ENCODE measurements around the gene DENND1A.

The DENND1A gene

GRCh38 chr9:123614306-123615263, 315.3 kb downstream of the DENND1A start:
- H2BK120ac ChIP-seq (ENCODE audit: low read depth, low read length), result no peak overlapping the region
- peak; percentile 25 for DNase-seq

GRCh38 chr9:123611226-123611625, 318.7 kb downstream of the DENND1A start:
- Histone ChIP-seq H3K9ac (ENCODE audit: low read length) (peak overlapping the region; percentile 12), H3K18ac (ENCODE audit: low read depth in 1 of 2, low read length in 2 of 2) (no peak overlapping the region), H3K79me1 (replicated peaks; ENCODE audit: low read length, poor library complexity, severe bottlenecking) (no peaks in the 10 kb centered on the region), H3K4me3 (ENCODE audit: insufficient read depth in 1 of 2, low read depth in 1 of 2, low read length in 2 of 2) (no peak overlapping the region), H3K4ac (ENCODE audit: low read depth in 1 of 2, low read length in 2 of 2) (no peak overlapping the region), H3K14ac (ENCODE audit: low read length in 2 of 2) (no peak overlapping the region), H3K23ac (ENCODE audit: low read length in 2 of 2) (no peak overlapping the region), H2BK120ac (ENCODE audit: low read depth, low read length) (no peak overlapping the region), H2AK5ac (ENCODE audit: low read length, severe bottlenecking) (no peak overlapping the region), H3K27ac (ENCODE audit: low read length, poor library complexity, severe bottlenecking) (no peak overlapping the region), H4K8ac (ENCODE audit: low read length) (no peak overlapping the region), H2BK12ac (ENCODE audit: low read length in 2 of 2) (no peak overlapping the region), H2BK5ac (ENCODE audit: low read depth, low read length, poor library complexity, severe bottlenecking) (no peak overlapping the region), H3K4me1 (ENCODE audit: control insufficient read depth, insufficient read depth, low read depth, low read length) (no peaks in the 10 kb centered on the region), H2BK15ac (ENCODE audit: low read depth, poor library complexity, severe bottlenecking) (no peak overlapping the region), H2AFZ (ENCODE audit: low read depth, low read length) (no peak overlapping the region), H3K27me3 (ENCODE audit: control insufficient read depth in 1 of 2, insufficient read depth in 1 of 2, low read length in 2 of 2) (no peaks in the 10 kb centered on the region), H3K4me2 (ENCODE audit: low read length, poor library complexity, severe bottlenecking) (no peak overlapping the region), H3K9me3 (ENCODE audit: control insufficient read depth, low read length) (no peaks in the 10 kb centered on the region), H3K36me3 (ENCODE audit: control insufficient read depth in 1 of 2, insufficient read depth in 2 of 2, low read depth in 1 of 2, low read length in 2 of 2) (peaks cover 0 to 2% of the 10 kb centered on the region in 2 experiments), H4K91ac (ENCODE audit: low read length) (no peak overlapping the region)
- 60% methylated on average over 1 of the region's 1 CpG for WGBS
- no peak for DNase-seq

More at GRCh38 chr9:123614306-123615263, 315.3 kb downstream of the DENND1A start:
- H3K9ac ChIP-seq (ENCODE audit: low read length), result no peak overlapping the region
- H3K4me1 ChIP-seq (ENCODE audit: control insufficient read depth, insufficient read depth, low read depth, low read length), result no peaks in the 10 kb centered on the region
- H3K4me2 ChIP-seq (ENCODE audit: low read length, poor library complexity, severe bottlenecking), result no peak overlapping the region
- no peak overlapping the region for H4K91ac ChIP-seq (ENCODE audit: low read length)
- H3K18ac ChIP-seq (ENCODE audit: low read depth in 1 of 2, low read length in 2 of 2), result no peak overlapping the region
- no peak overlapping the region for H2BK15ac ChIP-seq (ENCODE audit: low read depth, poor library complexity, severe bottlenecking)
- H3K9me3 ChIP-seq (ENCODE audit: control insufficient read depth, low read length), result no peaks in the 10 kb centered on the region
- no peak overlapping the region for H2BK5ac ChIP-seq (ENCODE audit: low read depth, low read length, poor library complexity, severe bottlenecking)
- H3K4me3 ChIP-seq (ENCODE audit: insufficient read depth in 1 of 2, low read depth in 1 of 2, low read length in 2 of 2), result no peak overlapping the region
- no peak overlapping the region for H2AK5ac ChIP-seq (ENCODE audit: low read length, severe bottlenecking)
- no peak overlapping the region for H3K14ac ChIP-seq (ENCODE audit: low read length in 2 of 2)
- 76% methylated on average over 9 of the region's 11 CpGs for WGBS
- no peaks in the 10 kb centered on the region for H3K27me3 ChIP-seq (ENCODE audit: control insufficient read depth in 1 of 2, insufficient read depth in 1 of 2, low read length in 2 of 2)
- no peak overlapping the region for H2BK12ac ChIP-seq (ENCODE audit: low read length in 2 of 2)
- no peak overlapping the region for H3K27ac ChIP-seq (ENCODE audit: low read length, poor library complexity, severe bottlenecking)
- H3K4ac ChIP-seq (ENCODE audit: low read depth in 1 of 2, low read length in 2 of 2), result no peak overlapping the region
- H2AFZ ChIP-seq (ENCODE audit: low read depth, low read length), result no peak overlapping the region
- peaks cover 0 to 3% of the 10 kb centered on the region in 2 experiments for H3K36me3 ChIP-seq (ENCODE audit: control insufficient read depth in 1 of 2, insufficient read depth in 2 of 2, low read depth in 1 of 2, low read length in 2 of 2)
- H3K23ac ChIP-seq (ENCODE audit: low read length in 2 of 2), result no peak overlapping the region
- no peaks in the 10 kb centered on the region for H3K79me1 ChIP-seq (replicated peaks; ENCODE audit: low read length, poor library complexity, severe bottlenecking)
- H4K8ac ChIP-seq (ENCODE audit: low read length), result no peak overlapping the region

GRCh38 chr9:123609844-123610243, 320.1 kb downstream of the DENND1A start:
- Histone ChIP-seq H3K27ac (ENCODE audit: low read length, poor library complexity, severe bottlenecking) (no peak overlapping the region), H3K36me3 (ENCODE audit: control insufficient read depth in 1 of 2, insufficient read depth in 2 of 2, low read depth in 1 of 2, low read length in 2 of 2) (peaks cover 0 to 7% of the 10 kb centered on the region in 2 experiments), H3K4me2 (ENCODE audit: low read length, poor library complexity, severe bottlenecking) (no peak overlapping the region), H2AFZ (ENCODE audit: low read depth, low read length) (no peak overlapping the region), H2BK15ac (ENCODE audit: low read depth, poor library complexity, severe bottlenecking) (no peak overlapping the region), H3K9me3 (ENCODE audit: control insufficient read depth, low read length) (no peaks in the 10 kb centered on the region), H4K91ac (ENCODE audit: low read length) (no peak overlapping the region), H3K27me3 (ENCODE audit: control insufficient read depth in 1 of 2, insufficient read depth in 1 of 2, low read length in 2 of 2) (no peaks in the 10 kb centered on the region), H2BK5ac (ENCODE audit: low read depth, low read length, poor library complexity, severe bottlenecking) (no peak overlapping the region), H2BK12ac (ENCODE audit: low read length in 2 of 2) (no peak overlapping the region), H3K23ac (ENCODE audit: low read length in 2 of 2) (no peak overlapping the region), H3K9ac (ENCODE audit: low read length) (no peak overlapping the region), H2AK5ac (ENCODE audit: low read length, severe bottlenecking) (no peak overlapping the region), H4K8ac (ENCODE audit: low read length) (no peak overlapping the region), H3K79me1 (replicated peaks; ENCODE audit: low read length, poor library complexity, severe bottlenecking) (no peaks in the 10 kb centered on the region), H3K4me1 (ENCODE audit: control insufficient read depth, insufficient read depth, low read depth, low read length) (no peaks in the 10 kb centered on the region), H3K4me3 (ENCODE audit: insufficient read depth in 1 of 2, low read depth in 1 of 2, low read length in 2 of 2) (no peak overlapping the region), H2BK120ac (ENCODE audit: low read depth, low read length) (no peak overlapping the region), H3K4ac (ENCODE audit: low read depth in 1 of 2, low read length in 2 of 2) (no peak overlapping the region), H3K18ac (ENCODE audit: low read depth in 1 of 2, low read length in 2 of 2) (no peak overlapping the region), H3K14ac (ENCODE audit: low read length in 2 of 2) (no peak overlapping the region)
- no peak for DNase-seq
- 96% methylated on average over 3 of the region's 6 CpGs for WGBS

DNA sequence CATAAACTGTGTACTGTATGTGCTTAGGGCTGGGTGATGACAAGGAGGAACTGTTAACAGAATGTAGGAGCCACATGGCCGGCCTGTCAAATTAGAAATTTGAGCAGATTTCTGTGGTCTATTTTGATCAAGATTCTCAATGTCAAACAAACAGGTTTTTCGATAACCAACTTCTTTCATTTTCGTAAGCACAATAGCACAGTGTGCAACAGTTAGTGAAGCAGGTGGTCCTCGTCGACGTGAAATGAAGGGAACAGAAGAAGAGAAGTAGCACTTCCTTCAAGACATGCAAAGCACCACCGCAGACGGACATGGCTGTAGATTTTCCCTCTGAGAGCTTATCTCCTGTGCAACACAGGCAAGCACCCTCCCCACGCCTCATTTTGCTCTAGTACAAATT, 321.8 kb downstream of the DENND1A start:
- Histone ChIP-seq H4K91ac (ENCODE audit: low read length) (no peak overlapping the region), H3K23ac (ENCODE audit: low read length in 2 of 2) (no peak overlapping the region), H3K27ac (ENCODE audit: low read length, poor library complexity, severe bottlenecking) (no peak overlapping the region), H3K14ac (ENCODE audit: low read length in 2 of 2) (no peak overlapping the region), H2BK12ac (ENCODE audit: low read length in 2 of 2) (no peak overlapping the region), H2AK5ac (ENCODE audit: low read length, severe bottlenecking) (no peak overlapping the region), H3K79me1 (replicated peaks; ENCODE audit: low read length, poor library complexity, severe bottlenecking) (no peaks in the 10 kb centered on the region), H3K4me3 (ENCODE audit: insufficient read depth in 1 of 2, low read depth in 1 of 2, low read length in 2 of 2) (no peak overlapping the region), H3K4me1 (ENCODE audit: control insufficient read depth, insufficient read depth, low read depth, low read length) (no peaks in the 10 kb centered on the region), H3K36me3 (ENCODE audit: control insufficient read depth in 1 of 2, insufficient read depth in 2 of 2, low read depth in 1 of 2, low read length in 2 of 2) (peaks cover 0 to 7% of the 10 kb centered on the region in 2 experiments), H2AFZ (ENCODE audit: low read depth, low read length) (no peak overlapping the region), H2BK120ac (ENCODE audit: low read depth, low read length) (no peak overlapping the region), H3K18ac (ENCODE audit: low read depth in 1 of 2, low read length in 2 of 2) (no peak overlapping the region), H2BK5ac (ENCODE audit: low read depth, low read length, poor library complexity, severe bottlenecking) (no peak overlapping the region), H2BK15ac (ENCODE audit: low read depth, poor library complexity, severe bottlenecking) (no peak overlapping the region), H3K9me3 (ENCODE audit: control insufficient read depth, low read length) (no peaks in the 10 kb centered on the region), H3K9ac (ENCODE audit: low read length) (no peak overlapping the region), H3K4ac (ENCODE audit: low read depth in 1 of 2, low read length in 2 of 2) (no peak overlapping the region), H3K27me3 (ENCODE audit: control insufficient read depth in 1 of 2, insufficient read depth in 1 of 2, low read length in 2 of 2) (no peaks in the 10 kb centered on the region), H3K4me2 (ENCODE audit: low read length, poor library complexity, severe bottlenecking) (no peak overlapping the region), H4K8ac (ENCODE audit: low read length) (no peak overlapping the region)
- no peak for DNase-seq
- 93% methylated on average over 8 of the region's 9 CpGs for WGBS
